Measurements from ENCODE around the gene GATA6. TPM values are rescaled to one million over a fixed set of nuclear protein-coding genes. Genes with fewer than 3 reads are reported as not detected.

GATA6 gene
- total and polyA plus RNA-seq, 2 of the 8 experiments (the other 6 are each of a cell fraction or from before 2014, with no cell fraction given), result 0.09 TPM; not detected in 1

DNA sequence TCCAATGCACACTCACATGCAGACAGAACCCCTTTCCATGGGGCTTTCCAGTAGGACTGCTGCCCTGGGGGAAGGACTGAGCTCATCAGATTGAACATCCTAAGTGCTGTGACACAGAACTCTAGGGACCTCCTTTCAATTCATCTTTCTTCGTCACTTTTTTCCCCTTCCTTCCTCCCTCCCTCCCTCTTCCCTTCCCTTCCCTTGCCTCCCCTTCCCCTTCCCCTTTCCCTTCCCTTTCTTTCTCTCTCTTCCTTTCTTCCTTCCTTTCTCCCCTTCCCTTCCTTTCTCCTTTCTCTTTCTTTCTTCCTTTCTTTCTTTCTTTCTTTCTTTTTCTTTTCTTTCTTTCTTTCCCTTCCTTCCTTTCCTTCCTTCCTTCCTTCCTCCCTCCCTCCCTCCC lies 39.6 kb upstream of the GATA6 start:
- Histone ChIP-seq H2AFZ (ENCODE audit: low read length) (no peak overlapping the region), H2BK20ac (ENCODE audit: low read length) (no peak overlapping the region), H2BK5ac (ENCODE audit: low read depth, low read length) (no peak overlapping the region), H3K56ac (replicated peaks; ENCODE audit: insufficient read length, low read depth, low read length) (no peak overlapping the region), H3K9ac (replicated peaks in 1 of 4; ENCODE audit: extremely low read depth in 1 of 4, low read depth in 3 of 4, low read length in 3 of 4) (no peak overlapping the region), H4K8ac (ENCODE audit: extremely low read depth, insufficient read depth, low read length) (no peak overlapping the region), H3K27me3 (replicated peaks in 1 of 4; ENCODE audit: control insufficient read depth in 3 of 4, extremely low read depth in 1 of 4, insufficient read depth in 3 of 4, low read length in 3 of 4) (no peaks in the 10 kb centered on the region; a peak in 1 of 7 replicates), H3K79me2 (ENCODE audit: control insufficient read depth in 1 of 2, insufficient read depth in 2 of 2, low read length in 2 of 2) (no peaks in the 10 kb centered on the region), H3K4me2 (ENCODE audit: insufficient read depth in 1 of 2, low read depth in 2 of 2, low read length in 2 of 2) (no peak overlapping the region), H3K4me1 (replicated peaks in 1 of 4; ENCODE audit: control insufficient read depth in 3 of 4, insufficient read depth in 4 of 4, low read length in 3 of 4) (no peaks in the 10 kb centered on the region), H3K4me3 (ENCODE audit: extremely low read depth in 1 of 4, insufficient read depth in 2 of 4, low read depth in 3 of 4, low read length in 4 of 4) (no peak overlapping the region), H3K36me3 (ENCODE audit: control insufficient read depth in 2 of 4, insufficient read depth in 4 of 4, low read length in 3 of 4) (no peaks in the 10 kb centered on the region), H3K14ac (ENCODE audit: insufficient read length) (no peak overlapping the region), H2BK15ac (ENCODE audit: low read length) (no peak overlapping the region), H3K18ac (ENCODE audit: extremely low read depth, low read length) (no peak overlapping the region), H2AK5ac (ENCODE audit: low read depth, low read length) (no peak overlapping the region), H3K23ac (ENCODE audit: insufficient read length) (no peak overlapping the region), H3K9me3 (ENCODE audit: insufficient read depth in 2 of 2, low read depth in 1 of 2, low read length in 1 of 2) (no peaks in the 10 kb centered on the region), H4K91ac (replicated peaks; ENCODE audit: insufficient read length, low read length) (no peak overlapping the region), H3K27ac (ENCODE audit: low read depth, low read length) (no peak overlapping the region), H3K4ac (replicated peaks; ENCODE audit: insufficient read length, low read depth, low read length) (no peak overlapping the region), H4K20me1 (replicated peaks in 1 of 2; ENCODE audit: control insufficient read depth in 1 of 2, insufficient read depth in 2 of 2, low read length in 2 of 2) (no peaks in the 10 kb centered on the region), H2BK120ac (replicated peaks; ENCODE audit: low read depth, low read length) (no peak overlapping the region), H3K79me1 (ENCODE audit: low read depth, low read length) (no peaks in the 10 kb centered on the region), H2BK12ac (ENCODE audit: low read depth, low read length) (no peak overlapping the region), H3K23me2 (ENCODE audit: low read depth, low read length) (no peaks in the 10 kb centered on the region), H4K5ac (ENCODE audit: insufficient read length, low read depth, low read length) (no peak overlapping the region)
- WGBS, 2 experiments (ENCODE audit: extremely low coverage in 1 of 2, insufficient coverage in 1 of 2, insufficient read length in 1 of 2, insufficient replicate concordance in 2 of 2, low coverage in 1 of 2, low lambda C conversion rate in 2 of 2, missing lambda C conversion rate in 1 of 2), result 71% methylated on average over 1 of the region's 1 CpG; no CpG with 5 or more reads in 1 of the 2 experiments
- POLR2A ChIA-PET (ENCODE audit: partially characterized antibody), result no interaction called here
- DNase-seq (ENCODE audit: low read depth in 1 of 2, low spot score in 2 of 2) (no peak), FAIRE-seq (no peak)
- TF ChIP-seq CEBPB (IDR thresholded peaks at IDR 0.05; ENCODE audit: low read depth, low read length), result no peak
- TF ChIP-seq KDM1A (IDR thresholded peaks at IDR 0.05; ENCODE audit: borderline replicate concordance, low read length), result no peak
- TF ChIP-seq TAF7 (optimal IDR thresholded peaks at IDR 0.05; ENCODE audit: borderline replicate concordance, low read depth, low read length), result no peak
- no peak for TF ChIP-seq CHD1 (IDR thresholded peaks at IDR 0.05; ENCODE audit: low read depth, low read length)
- TF ChIP-seq KDM4A (IDR thresholded peaks at IDR 0.05; ENCODE audit: low read depth, low read length, severe bottlenecking), result no peak
- TF ChIP-seq POLR2AphosphoS5 (IDR thresholded peaks at IDR 0.05; ENCODE audit: low read depth, low read length), result no peak
- TF ChIP-seq GABPA (IDR thresholded peaks at IDR 0.05; ENCODE audit: borderline replicate concordance, insufficient read depth, low read length), result no peak
- TF ChIP-seq EZH2 (IDR thresholded peaks at IDR 0.05; ENCODE audit: low read depth, low read length, severe bottlenecking), result no peak
- no peak for TF ChIP-seq BCL11A (IDR thresholded peaks at IDR 0.05; ENCODE audit: low read depth in 2 of 2, low read length in 2 of 2)
- CTCF ChIA-PET (ENCODE audit: partially characterized antibody), result interaction anchor here (0.6 to 1.4 kb wide), 2 partner anchors 132 to 231 kb away, joined by 3 to 6 read pairs; no protein-coding TSS in a partner anchor
